AG08396 (cell line): Measurements from ENCODE around the gene ARHGAP44.
"Not testable (repeated sequence)": the region's sequence is repeated elsewhere in the genome, so short reads cannot be mapped to it uniquely, and the experiment has no call there.

ENCODE experiments used
- DNase-seq: peaks from one replicate; pipeline ENCODE4 v3.0.0; 2012; ENCODE audit warnings: low spot score, mixed read lengths

ARHGAP44 gene

GRCh38 chr17:12821376-12821940 is 32.2 kb downstream of the ARHGAP44 start:
- no peak for DNase-seq

DNA sequence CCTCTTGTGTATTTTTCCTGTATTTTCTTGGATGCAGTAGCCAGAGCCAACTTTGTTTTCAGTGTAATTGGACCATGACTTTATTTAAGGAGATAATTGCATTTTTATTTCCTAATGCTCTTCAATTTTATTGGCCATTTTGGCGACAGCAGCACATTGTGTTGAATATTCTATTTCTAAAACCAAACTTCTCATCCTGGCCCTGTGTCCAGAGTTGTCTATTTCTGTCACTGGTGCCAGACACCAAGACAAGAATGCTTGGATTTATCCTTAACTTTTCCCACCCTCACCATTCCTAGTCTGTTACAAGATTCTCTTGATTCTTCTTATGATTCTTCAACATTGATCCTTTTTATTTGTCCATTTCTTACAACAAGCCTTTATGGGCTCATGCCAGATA is 37.1 kb downstream of the ARHGAP44 start:
- DNase-seq = no peak

GRCh38 chr17:12830777-12831247 is 41.5 kb downstream of the ARHGAP44 start:
- no peak for DNase-seq

DNA sequence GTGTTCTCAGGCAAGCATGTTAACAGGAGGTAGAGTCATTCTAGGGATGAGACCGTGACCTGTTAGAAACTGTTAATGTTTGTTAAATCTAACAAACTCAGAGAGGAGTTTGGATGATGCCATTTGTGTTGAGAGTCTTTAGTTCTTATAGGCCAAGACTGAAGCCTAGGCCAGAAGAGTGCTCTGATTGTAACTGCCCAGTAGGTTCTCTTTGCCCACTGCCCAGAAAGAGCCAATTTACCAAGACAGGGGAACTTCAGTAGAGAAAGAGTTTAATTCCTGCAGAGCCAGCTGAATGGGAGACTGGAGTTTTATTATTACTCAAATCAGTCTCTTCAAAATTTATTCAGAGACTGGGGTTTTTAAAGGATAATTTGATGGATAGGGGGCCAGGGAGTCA is 42.5 kb downstream of the ARHGAP44 start:
- DNase-seq = no peak

- no peak for DNase-seq
Measured at GRCh38 chr17:12839042-12839441, 49.7 kb downstream of the ARHGAP44 start.

- no peak for DNase-seq
Measured at GRCh38 chr17:12842936-12843335, 53.6 kb downstream of the ARHGAP44 start.

DNA sequence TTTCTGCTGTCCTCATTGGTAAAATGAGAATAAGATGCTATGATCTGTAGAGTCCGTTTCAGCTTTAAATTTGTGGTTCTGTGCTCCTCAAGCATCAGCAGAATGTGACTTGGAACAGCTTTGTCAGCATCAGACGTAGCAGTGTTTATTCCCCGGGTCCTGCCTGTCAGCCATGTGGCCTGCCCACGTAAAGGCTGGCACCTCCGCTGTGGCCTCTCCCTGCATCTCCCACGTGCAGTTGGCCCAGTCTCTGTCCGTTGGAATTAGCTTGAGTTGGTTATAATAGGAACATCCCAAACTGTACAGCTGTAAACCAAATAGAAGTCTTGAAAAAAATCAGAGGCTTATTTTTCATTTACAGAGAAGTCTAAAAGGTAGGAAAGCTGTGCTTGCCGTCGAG is 61.7 kb downstream of the ARHGAP44 start:
- no peak for DNase-seq

DNA sequence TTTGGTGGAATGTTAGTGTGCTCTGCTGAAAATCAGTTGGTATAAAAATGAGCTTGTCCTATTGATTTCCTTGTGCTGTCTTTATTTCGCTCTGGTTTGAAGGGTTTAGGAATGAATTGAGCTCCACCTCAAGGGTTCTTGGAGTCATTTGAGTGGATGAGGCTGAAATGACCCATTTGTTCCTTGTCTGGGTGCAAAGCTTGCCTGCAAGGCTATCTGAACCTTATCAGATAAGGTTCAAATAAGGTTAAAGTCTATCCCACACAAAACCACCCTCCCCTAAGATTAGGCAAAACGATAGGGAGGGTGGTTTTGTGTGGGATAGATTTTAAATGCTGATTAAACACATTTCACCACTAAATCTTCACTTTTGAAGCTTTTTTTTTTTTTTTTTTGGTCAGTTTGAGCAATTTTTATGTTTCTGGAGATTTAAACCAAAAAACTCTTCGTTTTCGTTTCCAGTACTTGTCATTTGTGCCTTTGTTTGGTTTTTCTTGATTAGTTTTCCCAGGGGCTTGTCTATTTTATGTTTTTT is 62.7 kb downstream of the ARHGAP44 start:
- DNase-seq = no peak

GRCh38 chr17:12853921-12854320 is 64.6 kb downstream of the ARHGAP44 start:
- no peak for DNase-seq

GRCh38 chr17:12856416-12856815 is 67.1 kb downstream of the ARHGAP44 start:
- no peak for DNase-seq

GRCh38 chr17:12857592-12857991 is 68.3 kb downstream of the ARHGAP44 start:
- no peak for DNase-seq

GRCh38 chr17:12859520-12859919 is 70.2 kb downstream of the ARHGAP44 start:
- DNase-seq = no peak

DNA sequence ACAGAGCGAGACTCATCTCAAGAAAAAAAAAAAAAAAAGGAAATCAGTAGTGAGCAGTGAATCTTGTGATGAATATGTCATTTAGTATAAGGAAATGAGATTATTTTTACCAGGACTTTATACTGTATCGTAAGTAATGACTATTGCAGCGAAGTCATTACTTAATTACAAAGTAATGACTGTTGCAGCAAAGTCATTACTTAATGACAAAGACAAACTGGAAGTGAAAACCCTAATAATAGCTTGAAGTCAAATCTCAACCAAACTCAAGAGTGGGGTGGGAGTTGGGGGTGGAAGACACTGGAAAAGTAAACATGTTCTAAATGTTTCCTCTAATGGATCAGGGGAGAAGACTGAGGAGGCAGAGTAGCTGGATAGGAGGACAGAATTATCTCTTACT is 76.5 kb downstream of the ARHGAP44 start:
- no peak for DNase-seq

DNA sequence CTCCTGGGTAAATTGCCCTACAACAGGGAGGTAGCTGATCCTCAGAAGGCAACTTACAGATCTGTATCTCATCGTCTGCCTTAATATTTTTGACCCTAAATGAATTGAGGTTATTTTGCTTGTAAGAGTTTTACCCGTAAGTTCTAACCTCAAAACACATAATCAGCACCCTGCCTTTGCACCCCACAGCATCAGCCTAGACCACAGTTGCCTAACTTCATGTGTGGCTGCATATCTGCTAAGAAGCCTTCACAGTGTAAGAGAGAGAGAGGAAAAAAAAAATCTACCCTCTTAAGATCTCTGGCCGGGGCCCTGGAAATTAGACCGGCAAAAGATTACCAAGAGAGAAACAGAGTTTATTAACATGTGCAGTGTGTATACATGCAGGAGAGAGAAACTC is 76.9 kb downstream of the ARHGAP44 start:
- DNase-seq = no peak

GRCh38 chr17:12867726-12868125 is 78.4 kb downstream of the ARHGAP44 start:
- DNase-seq = no peak

DNA sequence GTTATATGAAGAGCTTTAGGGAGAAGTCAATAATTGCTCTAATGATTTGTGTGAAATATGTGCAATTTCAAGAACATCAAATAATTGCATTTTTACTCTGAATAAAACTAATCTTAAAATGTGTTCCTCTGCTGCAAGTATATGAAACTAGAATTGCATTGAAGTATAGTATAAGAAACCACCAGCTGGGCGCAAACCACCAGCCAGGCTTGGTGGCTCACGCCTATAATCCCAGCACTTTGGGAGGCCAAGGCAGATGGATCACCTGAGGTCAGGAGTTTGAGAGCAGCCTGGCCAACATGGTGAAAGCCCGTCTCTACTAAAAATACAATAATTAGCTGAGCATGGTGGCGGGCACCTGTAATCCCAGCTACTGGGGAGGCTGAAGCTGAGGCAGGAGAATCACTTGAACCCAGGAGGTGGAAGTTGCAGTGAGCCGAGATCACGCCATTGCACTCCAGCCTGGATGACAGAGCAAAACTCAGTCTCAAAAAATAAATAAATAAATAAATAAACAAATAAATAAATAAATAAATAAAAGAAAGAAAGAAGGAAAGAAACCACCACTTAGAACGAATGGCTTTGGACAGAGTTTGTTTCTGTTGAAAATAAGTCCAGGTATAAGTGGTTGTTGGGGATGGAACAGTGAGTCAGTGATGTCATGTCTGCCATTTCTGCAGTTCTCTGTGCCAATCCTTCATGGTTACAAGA is 84.3 kb downstream of the ARHGAP44 start:
- not testable (repeated sequence) for DNase-seq

DNA sequence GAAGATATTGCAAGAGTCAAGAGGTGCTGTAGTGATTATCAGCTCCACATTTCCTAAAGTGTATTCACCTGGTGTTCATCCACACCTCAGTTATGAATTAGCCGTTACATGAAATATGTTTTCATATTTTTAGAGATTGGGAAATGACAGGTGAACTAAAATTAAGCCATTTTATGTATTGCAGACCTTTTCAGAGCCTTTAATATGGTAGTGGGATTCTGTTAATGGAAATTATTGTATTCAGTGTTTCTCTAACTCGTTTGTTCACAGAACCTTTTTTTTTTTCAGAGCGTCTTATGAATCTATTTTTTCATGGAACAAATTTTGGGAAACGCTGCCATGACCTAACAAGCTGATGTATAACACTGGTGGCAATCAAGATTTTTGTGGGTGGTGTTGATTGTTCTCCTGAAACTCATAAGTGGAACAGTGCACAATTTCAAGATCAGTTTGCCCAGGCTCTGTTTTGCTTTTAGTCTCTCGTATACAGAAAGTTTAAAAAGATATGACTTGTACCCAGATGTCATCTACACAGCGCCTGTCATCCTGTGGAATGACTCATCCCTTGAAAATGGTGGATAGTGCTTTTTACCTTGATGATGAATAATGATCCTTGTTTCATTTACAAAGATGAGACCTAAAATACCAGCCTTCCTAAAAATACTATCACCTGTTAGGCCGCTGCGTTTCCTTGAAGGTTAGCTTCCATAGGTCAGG is 88.8 kb downstream of the ARHGAP44 start:
- DNase-seq = no peak

DNA sequence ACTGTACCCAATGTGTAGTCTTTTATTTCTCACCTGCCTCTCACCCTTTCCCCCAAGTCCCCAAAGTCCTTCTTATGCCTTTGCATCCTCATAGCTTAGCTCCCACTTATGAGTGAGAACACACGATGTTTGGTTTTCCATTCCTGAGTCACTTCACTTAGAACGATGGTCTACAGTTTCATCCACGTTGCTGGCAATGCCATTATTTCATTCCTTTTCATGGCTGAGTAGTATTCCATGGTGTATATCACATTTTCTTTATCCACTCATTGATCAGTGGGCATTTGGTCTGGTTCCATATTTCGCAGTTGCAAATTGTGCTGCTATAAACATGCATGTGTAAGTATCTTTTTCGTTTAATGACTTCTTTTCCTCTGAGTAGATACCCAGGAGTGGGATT is 89.8 kb downstream of the ARHGAP44 start:
- not testable (repeated sequence) for DNase-seq

DNA sequence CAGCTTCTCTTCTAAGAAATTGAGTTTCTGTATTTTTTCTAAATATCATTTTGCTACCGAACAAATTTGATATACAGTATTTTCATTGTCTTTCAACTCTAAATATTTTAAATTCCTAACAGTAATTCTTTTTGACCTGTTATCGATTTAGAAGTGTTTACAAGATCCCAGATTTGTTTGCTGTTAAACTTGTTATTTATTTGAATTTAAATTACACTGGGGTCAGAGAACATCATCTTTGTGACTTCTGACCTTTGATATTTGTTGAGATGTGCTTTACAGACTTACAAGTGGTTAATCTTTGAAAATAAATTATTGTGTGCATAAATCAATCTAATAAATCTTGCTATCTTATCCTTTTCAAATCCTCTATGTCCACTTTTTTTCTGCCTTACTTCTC is 94.2 kb downstream of the ARHGAP44 start:
- DNase-seq = no peak

- no peak for DNase-seq
Measured at GRCh38 chr17:12887088-12887487, 97.8 kb downstream of the ARHGAP44 start.

- DNase-seq = no peak
Measured at GRCh38 chr17:12896180-12896785, 107.0 kb downstream of the ARHGAP44 start.

DNA sequence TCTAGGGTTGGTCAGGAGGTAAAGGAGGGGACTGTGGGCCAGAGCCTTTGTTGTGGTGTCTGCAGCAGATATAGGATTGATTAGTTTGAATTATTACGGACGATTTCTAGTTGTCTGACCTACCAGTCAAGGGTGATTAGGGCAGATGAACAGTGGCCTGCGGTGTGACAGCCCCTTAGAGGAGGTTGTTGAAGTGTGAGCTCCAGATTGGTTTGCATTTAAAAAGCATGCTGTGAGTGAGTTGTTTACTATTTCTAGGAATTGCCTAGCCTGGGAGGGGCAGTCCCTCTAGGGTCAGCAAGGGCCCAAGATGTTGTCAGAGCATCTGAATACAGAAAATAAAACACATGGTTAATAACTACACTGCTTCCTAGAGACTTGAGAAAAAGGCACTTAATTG is 108.8 kb downstream of the ARHGAP44 start:
- DNase-seq = no peak

DNA sequence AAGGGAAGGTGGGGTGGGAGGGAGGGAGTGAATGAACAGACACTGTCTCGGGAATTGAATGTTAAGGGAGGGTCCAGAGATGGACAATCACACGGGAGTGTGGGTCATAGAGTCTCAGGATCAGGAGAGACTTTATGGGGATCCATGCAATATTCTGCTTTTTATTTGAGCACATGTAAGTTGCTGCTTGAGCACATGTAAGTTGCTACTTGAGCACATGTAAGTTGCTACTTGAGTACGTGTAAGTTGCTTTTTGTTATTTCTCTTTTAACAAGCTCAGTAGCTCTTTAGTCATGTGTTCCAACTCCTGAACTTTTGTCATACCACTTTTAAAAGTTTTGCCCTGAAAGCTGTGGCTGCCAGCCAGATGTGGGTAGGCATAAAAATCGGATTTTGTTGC is 110.3 kb downstream of the ARHGAP44 start:
- no peak for DNase-seq
